H9 (cell line): ENCODE data around the gene PPBP. TPM values are rescaled to one million over a fixed set of nuclear protein-coding genes. Genes with fewer than 3 reads are reported as not detected.

Experiments used
- DNase-seq: peaks from one replicate; pipeline ENCODE4 v3.0.0-alpha.2; 2017
- H2AFZ ChIP-seq: one replicate; pipeline ENCODE4 v1.6.1; 2013; ENCODE audit warnings: mild to moderate bottlenecking, low read length, control low read depth, moderate library complexity
- H2AK5ac ChIP-seq: 2 replicates; pipeline ENCODE4 v1.6.1; 2013; ENCODE audit warnings: low read length, control low read depth, mixed read lengths; ENCODE audit not compliant: insufficient read length
- H2BK120ac ChIP-seq: one replicate; pipeline ENCODE4 v1.6.1; 2013; ENCODE audit warnings: low read depth, mild to moderate bottlenecking, low read length, control low read depth, inconsistent platforms; ENCODE audit not compliant: poor library complexity, severe bottlenecking
- H2BK12ac ChIP-seq: 2 replicates; pipeline ENCODE4 v1.6.1; 2013; ENCODE audit warnings: low read length, control low read depth, mixed read lengths, low read depth; ENCODE audit not compliant: insufficient read length
- H2BK15ac ChIP-seq: 2 replicates; pipeline ENCODE4 v1.6.1; 2013; ENCODE audit warnings: low read depth, low read length, control low read depth
- H2BK20ac ChIP-seq: one replicate; pipeline ENCODE4 v1.6.1; 2013; ENCODE audit warnings: low read depth, mild to moderate bottlenecking, low read length, control low read depth, inconsistent platforms; ENCODE audit not compliant: poor library complexity, severe bottlenecking
- H2BK5ac ChIP-seq: 2 replicates; pipeline ENCODE4 v1.6.1; 2013; ENCODE audit warnings: low read length, control low read depth, mixed read lengths; ENCODE audit not compliant: insufficient read length
- H3K14ac ChIP-seq: 2 replicates; pipeline ENCODE4 v1.6.1; 2013; ENCODE audit warnings: low read length, control low read depth; ENCODE audit not compliant: insufficient read depth
- H3K18ac ChIP-seq: 2 replicates; pipeline ENCODE4 v1.6.1; 2013; ENCODE audit warnings: low read depth, mild to moderate bottlenecking, mixed read lengths, low read length, control low read depth; ENCODE audit not compliant: insufficient read length
- H3K23ac ChIP-seq: 2 replicates; pipeline ENCODE4 v1.6.1; 2013; ENCODE audit warnings: low read length, control low read depth, mixed read lengths, low read depth; ENCODE audit not compliant: insufficient read length
- H3K23me2 ChIP-seq: 2 replicates; pipeline ENCODE4 v1.6.1; 2013; ENCODE audit warnings: low read depth, mild to moderate bottlenecking, mixed read lengths, low read length, control low read depth; ENCODE audit not compliant: insufficient read length, poor library complexity, severe bottlenecking
- H3K27ac ChIP-seq: 2 replicates; pipeline ENCODE4 v1.5.1; 2013; ENCODE audit warnings: low read length, control low read depth, mixed read lengths, low read depth; ENCODE audit not compliant: insufficient read length
- H3K27me3 ChIP-seq: 2 replicates; pipeline ENCODE4 v1.6.1; 2013; ENCODE audit warnings: low read length, control low read depth, inconsistent platforms; ENCODE audit not compliant: insufficient read depth
- H3K4ac ChIP-seq: 2 replicates; pipeline ENCODE4 v1.6.1; 2013; ENCODE audit warnings: low read depth, mild to moderate bottlenecking, control low read depth, inconsistent platforms, low read length, moderate library complexity
- H3K4me1 ChIP-seq: 2 replicates; pipeline ENCODE4 v1.6.1; 2013; ENCODE audit warnings: low read length, control low read depth, inconsistent platforms; ENCODE audit not compliant: insufficient read depth
- H3K4me2 ChIP-seq: 2 replicates; pipeline ENCODE4 v1.6.1; 2013; ENCODE audit warnings: low read length, control low read depth, mixed read lengths; ENCODE audit not compliant: insufficient read length, insufficient read depth
- H3K56ac ChIP-seq: 2 replicates; pipeline ENCODE4 v1.6.1; 2013; ENCODE audit warnings: low read depth, mild to moderate bottlenecking, mixed read lengths, low read length, control low read depth; ENCODE audit not compliant: insufficient read length
- H3K79me1 ChIP-seq: 2 replicates; pipeline ENCODE4 v1.6.1; 2013; ENCODE audit warnings: low read depth, mild to moderate bottlenecking, moderate library complexity, low read length, control low read depth, inconsistent platforms; ENCODE audit not compliant: insufficient read depth, poor library complexity, severe bottlenecking
- H3K79me2 ChIP-seq: 2 replicates; pipeline ENCODE4 v1.6.1; 2013; ENCODE audit warnings: low read length, control low read depth, inconsistent platforms; ENCODE audit not compliant: insufficient read depth
- H3K9ac ChIP-seq: 2 replicates; pipeline ENCODE4 v1.6.1; 2013; ENCODE audit warnings: low read length, control low read depth, mixed read lengths; ENCODE audit not compliant: insufficient read length; ENCODE audit errors: extremely low read depth
- H3K9me3 ChIP-seq: one replicate; pipeline ENCODE4 v1.6.1; 2013; ENCODE audit warnings: low read depth, low read length, inconsistent platforms; ENCODE audit not compliant: control insufficient read depth
- H3T11ph ChIP-seq: one replicate; pipeline ENCODE4 v1.6.1; 2013; ENCODE audit warnings: mild to moderate bottlenecking, low read length, control low read depth, inconsistent platforms
- H4K20me1 ChIP-seq: one replicate; pipeline ENCODE4 v1.6.1; 2013; ENCODE audit not compliant: control insufficient read depth, insufficient read length, insufficient read depth
- H4K5ac ChIP-seq: 2 replicates; pipeline ENCODE4 v1.6.1; 2013; ENCODE audit warnings: low read depth, mild to moderate bottlenecking, mixed read lengths, low read length, control low read depth; ENCODE audit not compliant: insufficient read length
- H4K8ac ChIP-seq: replicated peaks from 2 replicates; pipeline ENCODE4 v1.6.1; 2013; ENCODE audit warnings: low read length, control low read depth, mixed read lengths, low read depth; ENCODE audit not compliant: insufficient read length
- H4K91ac ChIP-seq: 2 replicates; pipeline ENCODE4 v1.6.1; 2013; ENCODE audit warnings: low read depth, mild to moderate bottlenecking, moderate library complexity, mixed read lengths, low read length, control low read depth; ENCODE audit not compliant: insufficient read length
- H3K27ac Mint-ChIP-seq, 3 experiments: 2 replicates in 2 of 3; 3 replicates in 1 of 3; pipeline ENCODE4 v1.8.0; 2020 to 2021; ENCODE audit warnings: mixed read lengths in 3 of 3, mild to moderate bottlenecking in 1 of 3, moderate library complexity in 1 of 3
- H3K27me3 Mint-ChIP-seq: 2 replicates; pipeline ENCODE4 v1.8.0; 2021; ENCODE audit warnings: low read depth, mild to moderate bottlenecking, moderate library complexity, mixed read lengths
- H3K36me3 Mint-ChIP-seq, 3 experiments: 2 replicates in 2 of 3; 3 replicates in 1 of 3; pipeline ENCODE4 v1.8.0; 2020 to 2021; ENCODE audit warnings: low read depth in 3 of 3, mixed read lengths in 3 of 3; ENCODE audit not compliant: insufficient read depth in 1 of 3
- H3K4me1 Mint-ChIP-seq, 2 experiments: 2 replicates each; pipeline ENCODE4 v1.8.0; 2020; ENCODE audit warnings: mixed read lengths in 2 of 2
- H3K4me3 Mint-ChIP-seq, 2 experiments: 2 replicates in 1 of 2; 3 replicates in 1 of 2; pipeline ENCODE4 v1.8.0; 2020 to 2021; ENCODE audit warnings: mild to moderate bottlenecking in 2 of 2, mixed read lengths in 2 of 2, moderate library complexity in 1 of 2
- H3K9me3 Mint-ChIP-seq, 2 experiments: 2 replicates in 1 of 2; 3 replicates in 1 of 2; pipeline ENCODE4 v1.8.0; 2020; ENCODE audit warnings: mild to moderate bottlenecking in 2 of 2, mixed read lengths in 2 of 2, moderate library complexity in 1 of 2
- CTCF ChIP-seq: fragments of 200-600 bp; sonication (generic); conservative IDR thresholded peaks from 3 replicates; pipeline ENCODE4 v1.8.0; 2021; ENCODE audit warnings: antibody characterized with exemption, mild to moderate bottlenecking
- WGBS: extraction: QIAGEN DNeasy Blood & Tissue Kit; methylation state at CpG from one replicate; pipeline ENCODE4 v1.1.7; 2013; ENCODE audit warnings: missing lambda C conversion rate, low lambda C conversion rate, mixed read lengths; ENCODE audit not compliant: insufficient read length; ENCODE audit errors: extremely low coverage; 5-methylcytosine and 5-hydroxymethylcytosine counted together
- total RNA-seq: library from RNA; stranded (reverse); gene quantifications from 2 replicates; pipeline ENCODE4 v1.2.1, GENCODE V29; 2021

Gene PPBP
- total RNA-seq, 1 experiment from 2014 or later = 0.33 TPM

- no peaks in the 10 kb centered on the region for H3K79me2 ChIP-seq
- no peak overlapping the region for H3K4ac ChIP-seq
- DNase-seq = no peak
Measured at GRCh38 chr4:74012130-74012529, 24.1 kb upstream of the PPBP start.

More at GRCh38 chr4:74012130-74012529, 24.1 kb upstream of the PPBP start:
- Histone ChIP-seq H3K79me1 (no peaks in the 10 kb centered on the region), H3K23me2 (no peaks in the 10 kb centered on the region), H3K23ac (no peak overlapping the region), H2BK5ac (no peak overlapping the region), H2AK5ac (no peak overlapping the region), H4K8ac (no peak overlapping the region), H4K20me1 (no peaks in the 10 kb centered on the region), H2BK20ac (no peak overlapping the region), H3K14ac (no peak overlapping the region), H2BK15ac (no peak overlapping the region), H3K27me3 (no peaks in the 10 kb centered on the region), H2AFZ (no peak overlapping the region), H3K56ac (no peak overlapping the region), H4K5ac (no peak overlapping the region), H3K4me1 (peaks cover 5% of the 10 kb centered on the region; the same call in 1 of the 2 replicates), H3K4me2 (no peak overlapping the region), H3T11ph (no peak overlapping the region), H3K27ac (no peak overlapping the region), H4K91ac (no peak overlapping the region), H3K9ac (no peak overlapping the region), H2BK120ac (no peak overlapping the region), H3K18ac (no peak overlapping the region), H3K9me3 (no peaks in the 10 kb centered on the region), H2BK12ac (no peak overlapping the region)
- no peak for TF ChIP-seq CTCF
- Mint-ChIP-seq H3K27me3 (no peaks in the 10 kb centered on the region), H3K4me1 (peaks cover 18 to 24% of the 10 kb centered on the region in 2 experiments), H3K9me3 (no peaks in the 10 kb centered on the region), H3K36me3 (peaks cover 0 to 22% (median 4%) of the 10 kb centered on the region in 3 experiments; a peak in 4 of 7 replicates), H3K4me3 (no peak overlapping the region), H3K27ac (no peak overlapping the region)
- WGBS = no CpG with 5 or more reads among the region's 4 CpGs
